GM18499 (cell line): Measurements from ENCODE around the gene FNDC7.
"Not testable (repeated sequence)": the region's sequence is repeated elsewhere in the genome, so short reads cannot be mapped to it uniquely, and the experiment has no call there.

ENCODE experiments used
- ATAC-seq: cut with Tn5 transposase; IDR thresholded peaks from one replicate; pipeline ENCODE4 v1.9.1; 2021; ENCODE audit warnings: moderate number of reproducible peaks; ENCODE audit not compliant: insufficient read depth, unreplicated experiment

Gene FNDC7, protein sequence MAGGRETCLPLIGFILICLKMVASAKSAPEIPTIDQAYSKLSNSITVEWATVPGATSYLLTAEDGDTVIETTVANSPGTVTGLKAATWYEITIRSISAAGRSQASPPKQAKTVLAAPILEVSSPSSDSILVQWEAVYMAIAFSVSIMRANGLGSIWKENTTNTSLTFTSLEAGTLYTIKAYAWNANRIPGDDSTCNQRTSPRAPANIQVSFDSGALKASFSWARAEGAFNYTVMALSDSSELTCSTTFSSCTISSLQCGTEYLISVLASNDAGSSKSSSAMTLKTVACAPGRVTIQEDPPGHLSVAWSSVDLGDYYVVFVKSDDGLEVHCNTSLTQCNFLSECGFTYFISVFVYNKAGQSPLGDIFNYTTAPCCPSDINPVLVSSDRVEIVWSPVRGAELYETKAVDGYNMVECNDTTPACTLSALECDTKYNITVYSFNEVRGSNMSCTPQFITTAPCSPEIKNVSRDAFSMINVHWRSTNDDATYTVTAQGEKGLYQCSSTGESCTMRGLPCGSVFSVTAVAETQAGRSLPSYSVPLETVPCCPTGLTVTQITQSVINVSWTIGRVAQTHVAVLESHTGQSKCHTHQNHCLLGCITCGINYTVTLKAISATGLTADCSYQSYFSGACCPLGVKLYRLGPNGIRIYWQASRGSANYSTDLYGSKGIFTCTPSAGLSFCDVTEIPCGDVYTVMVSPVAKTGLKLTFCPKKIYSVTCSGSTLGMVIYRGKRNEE

DNA sequence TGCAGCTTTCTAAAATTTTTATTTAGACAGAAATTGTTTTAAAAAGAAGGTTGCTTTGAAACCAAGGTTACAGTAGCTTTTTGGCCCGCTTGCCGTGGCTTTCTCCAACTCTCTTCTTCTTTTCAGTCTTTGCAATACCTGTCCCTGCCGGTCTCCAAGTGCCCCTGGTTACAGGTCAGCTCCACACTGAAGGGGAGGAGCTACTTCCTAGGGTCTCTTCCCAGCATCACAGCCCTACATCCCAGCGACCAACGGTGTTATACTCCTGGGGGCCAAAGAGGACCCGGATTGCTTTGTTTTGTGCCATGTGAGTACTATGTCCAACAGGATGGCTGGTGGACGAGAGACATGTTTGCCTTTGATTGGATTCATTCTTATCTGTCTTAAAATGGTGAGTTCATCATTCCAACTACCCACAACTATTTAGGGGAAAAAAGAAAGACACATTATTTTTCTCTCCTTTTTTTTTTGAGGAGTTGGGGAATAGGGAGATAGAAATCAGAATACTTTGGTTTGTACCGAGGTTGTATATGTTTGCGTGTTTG lies at the start of gene FNDC7:
TSS of gene FNDC7 (plus strand) at position 303 of the 545 bp plus-strand sequence. CDS start at position 329, 26 bp downstream.
- no peak for ATAC-seq

- ATAC-seq: no peak
These were observed 49.6 kb upstream of the FNDC7 start for GRCh38 chr1:108663074-108663473.

GRCh38 chr1:108664481-108664880 lies 48.2 kb upstream of the FNDC7 start:
- ATAC-seq: no peak

- no peak for ATAC-seq
These were observed 47.6 kb upstream of the FNDC7 start for GRCh38 chr1:108665067-108665466.

DNA sequence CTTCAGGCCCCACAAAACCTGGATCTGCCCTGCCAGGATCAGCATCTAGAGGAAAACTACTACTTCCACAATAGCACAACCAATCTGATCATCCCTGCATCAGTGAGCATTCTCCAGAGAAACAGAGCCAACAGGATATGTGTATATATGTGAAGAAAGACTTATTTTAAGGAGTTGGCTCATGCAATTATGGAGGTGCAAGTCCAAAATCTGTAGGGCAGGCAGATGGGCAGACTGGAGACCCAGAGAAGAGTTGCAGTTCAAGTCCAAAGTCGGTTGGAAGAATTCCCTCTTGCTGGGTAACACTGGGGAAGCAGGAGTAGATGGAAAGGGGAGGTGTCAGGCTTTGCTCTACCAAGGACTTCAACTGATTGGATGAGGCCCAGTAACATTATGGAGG lies 46.9 kb upstream of the FNDC7 start:
- no peak for ATAC-seq

- ATAC-seq: not testable (repeated sequence)
These were observed 45.3 kb upstream of the FNDC7 start for GRCh38 chr1:108667422-108667821.

DNA sequence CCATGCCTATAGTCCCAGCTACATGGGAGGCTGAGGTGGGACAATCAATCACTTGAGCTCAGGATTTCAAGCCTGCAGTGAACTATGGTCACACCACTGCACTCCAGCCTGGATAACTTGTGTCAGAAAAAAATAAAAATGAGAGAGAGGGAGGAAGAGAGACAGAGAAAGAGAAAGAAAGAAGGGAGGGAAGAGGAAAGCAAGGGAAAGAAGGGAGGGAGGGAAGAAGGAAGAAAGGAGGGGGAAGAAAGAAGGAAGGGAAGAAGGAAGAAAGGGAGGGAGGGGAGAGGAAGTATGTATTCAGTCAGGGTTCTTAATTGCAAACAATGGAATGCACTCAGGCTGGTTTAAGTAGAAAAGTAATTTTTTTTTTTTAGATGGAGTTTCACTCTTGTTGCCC lies 43.9 kb upstream of the FNDC7 start:
- no peak for ATAC-seq

- no peak for ATAC-seq
These were observed 43.0 kb upstream of the FNDC7 start for GRCh38 chr1:108669679-108670078.

GRCh38 chr1:108670131-108670773 lies 42.5 kb upstream of the FNDC7 start:
- no peak for ATAC-seq

- ATAC-seq: no peak
These were observed 41.6 kb upstream of the FNDC7 start for GRCh38 chr1:108671143-108671542.

- ATAC-seq: no peak
These were observed 34.0 kb upstream of the FNDC7 start for GRCh38 chr1:108678706-108679105.

GRCh38 chr1:108679586-108680213 lies 33.0 kb upstream of the FNDC7 start:
- no peak for ATAC-seq

- ATAC-seq: not testable (repeated sequence)
These were observed 31.0 kb upstream of the FNDC7 start for GRCh38 chr1:108681701-108682100.

DNA sequence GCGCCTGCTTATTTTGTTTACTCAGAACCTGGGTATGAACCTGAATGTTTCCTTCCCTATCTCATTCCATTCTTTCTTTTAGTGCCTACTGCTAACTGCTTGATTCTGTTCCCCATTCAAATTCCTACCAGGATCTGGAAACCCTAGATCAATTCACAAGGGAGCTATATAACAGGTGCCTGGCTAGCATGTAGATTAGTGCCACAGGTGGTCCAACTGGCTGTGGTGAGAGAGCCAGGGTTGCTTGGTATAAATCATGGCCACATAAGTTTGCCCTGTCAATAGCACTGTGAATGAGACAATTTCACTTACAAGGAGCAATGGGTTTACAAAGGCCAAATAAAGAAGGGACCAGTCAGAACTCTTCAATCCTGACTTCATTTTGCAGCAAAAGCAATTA lies 27.2 kb upstream of the FNDC7 start:
- ATAC-seq: no peak

DNA sequence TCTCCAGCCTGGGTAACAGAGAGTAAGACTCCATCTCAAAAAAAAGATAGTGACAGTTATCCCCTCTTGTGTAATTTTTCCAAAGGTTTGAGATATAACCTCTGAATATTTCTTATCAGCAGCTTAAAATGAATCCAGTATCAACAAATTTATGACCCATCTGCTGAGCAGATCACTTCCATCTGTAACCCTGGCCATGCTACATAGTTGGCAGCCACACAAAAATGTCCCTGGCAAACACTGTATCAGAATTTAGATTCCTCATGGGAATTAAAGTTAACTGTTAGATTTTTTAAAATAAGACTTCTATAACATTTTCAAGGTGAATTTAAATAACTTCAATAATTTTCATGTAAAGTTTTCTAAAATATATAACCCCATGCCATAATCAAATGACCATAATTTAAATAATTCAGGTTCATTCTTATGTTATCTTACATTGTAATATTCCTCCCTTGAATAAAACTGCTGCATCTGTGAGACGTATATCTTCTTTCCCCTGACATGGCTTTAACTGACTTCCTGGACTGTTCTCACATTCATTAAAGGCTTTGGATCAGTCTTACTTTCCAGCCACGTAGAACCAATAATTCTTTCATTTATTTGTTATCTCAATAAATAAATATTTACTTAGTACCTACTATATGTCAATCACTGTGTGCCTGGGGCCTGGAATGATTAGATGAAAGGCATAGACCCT lies 25.9 kb upstream of the FNDC7 start:
- ATAC-seq: no peak

GRCh38 chr1:108691128-108691941 lies 21.4 kb upstream of the FNDC7 start:
- no peak for ATAC-seq

DNA sequence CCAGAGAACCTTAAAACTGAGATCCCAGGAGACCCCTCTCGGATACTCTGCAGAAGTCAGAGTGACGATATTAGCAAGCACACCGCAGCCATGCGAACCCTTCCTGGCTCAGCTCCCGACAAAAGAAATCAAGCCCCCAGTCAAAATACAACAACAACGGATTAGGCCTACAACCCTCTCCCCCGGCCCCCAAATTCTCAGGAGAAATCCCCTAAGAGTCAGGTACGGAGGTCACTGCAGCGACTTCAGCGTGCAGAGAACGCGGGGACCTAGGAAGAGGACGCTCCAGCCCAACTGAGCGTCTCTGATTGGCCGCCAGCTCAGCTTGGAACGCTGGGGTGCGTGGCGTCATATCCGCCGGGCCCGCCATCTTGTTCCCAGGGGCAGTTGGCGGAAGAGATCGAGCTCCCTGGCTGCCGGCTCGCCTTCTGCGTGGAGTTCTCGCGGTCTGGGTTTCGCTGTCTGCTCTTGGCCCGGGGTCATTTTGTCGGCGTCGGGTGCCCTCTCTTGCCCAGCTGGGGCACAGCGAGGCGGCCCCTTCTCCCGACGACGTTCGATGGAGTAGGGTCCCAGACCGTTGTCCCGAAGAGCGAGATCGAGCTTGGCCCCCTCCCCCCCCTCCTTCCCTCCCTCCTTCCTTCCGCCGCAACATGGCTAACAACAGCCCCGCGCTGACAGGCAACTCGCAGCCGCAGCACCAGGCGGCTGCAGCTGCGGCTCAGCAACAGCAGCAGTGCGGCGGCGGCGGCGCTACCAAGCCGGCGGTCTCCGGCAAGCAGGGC lies 20.6 kb upstream of the FNDC7 start, which contains the start of gene PRPF38B:
TSS of gene PRPF38B (plus strand) at position 369 of the 782 bp plus-strand sequence. CDS start at position 651, 282 bp downstream.
- peak; percentile 80 for ATAC-seq
